ENCODE measurements around the gene UNCX. TPM values are rescaled to one million over a fixed set of nuclear protein-coding genes. Genes with fewer than 3 reads are reported as not detected.

UNCX gene
- total and polyA plus RNA-seq, 2 of the 8 experiments (the other 6 are each of a cell fraction or from before 2014, with no cell fraction given): not detected

DNA sequence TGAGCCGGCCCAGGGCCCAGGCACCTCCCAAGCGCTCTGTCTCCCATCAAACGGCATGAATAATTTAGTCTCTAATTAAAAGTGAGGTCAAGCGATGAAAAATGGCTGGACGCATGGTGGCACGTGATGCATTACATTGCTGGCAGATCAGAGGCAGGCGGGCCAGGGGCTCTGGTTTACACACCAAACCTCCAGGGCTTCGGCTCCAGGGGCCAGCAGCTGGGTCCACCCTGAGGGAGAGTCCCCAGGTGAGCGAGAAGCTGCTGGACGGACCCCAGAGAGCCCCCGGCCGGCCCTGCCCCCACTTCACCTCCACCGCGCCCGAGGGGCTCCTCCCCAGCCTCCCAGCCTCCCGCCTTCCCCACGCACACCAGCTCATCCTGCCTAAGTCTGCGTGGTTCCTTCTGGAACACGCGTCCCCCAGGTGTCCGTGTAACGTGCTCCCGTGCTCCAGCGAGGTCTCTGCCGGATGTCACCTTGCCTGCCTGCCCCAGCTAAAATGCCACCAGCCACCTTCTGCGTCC, 23.2 kb downstream of the UNCX start:
- H4K5ac ChIP-seq (ENCODE audit: insufficient read length, low read depth, low read length): no peak overlapping the region
- H4K8ac ChIP-seq (ENCODE audit: extremely low read depth, insufficient read depth, low read length): no peak overlapping the region
- H3K18ac ChIP-seq (ENCODE audit: extremely low read depth, low read length): no peak overlapping the region; the same call in 1 of the 2 replicates
- no peaks in the 10 kb centered on the region for H4K20me1 ChIP-seq (replicated peaks in 1 of 2; ENCODE audit: control insufficient read depth in 1 of 2, insufficient read depth in 2 of 2, low read length in 2 of 2)
- POLR2A ChIA-PET (ENCODE audit: partially characterized antibody): interaction anchor here (0.6 kb wide), 1 partner anchor 289 kb away, joined by 3 read pairs; no protein-coding TSS in a partner anchor
- H2BK120ac ChIP-seq (replicated peaks; ENCODE audit: low read depth, low read length): no peak overlapping the region
- peaks cover 0 to 5% (median 3%) of the 10 kb centered on the region in 4 experiments; a peak in 1 of 7 replicates for H3K4me1 ChIP-seq (replicated peaks in 1 of 4; ENCODE audit: control insufficient read depth in 3 of 4, insufficient read depth in 4 of 4, low read length in 3 of 4)
- H2BK20ac ChIP-seq (ENCODE audit: low read length): no peak overlapping the region
- no peak overlapping the region for H3K4ac ChIP-seq (replicated peaks; ENCODE audit: insufficient read length, low read depth, low read length)
- H3K79me2 ChIP-seq (ENCODE audit: control insufficient read depth in 1 of 2, insufficient read depth in 2 of 2, low read length in 2 of 2): no peaks in the 10 kb centered on the region
- FAIRE-seq (no peak), DNase-seq (ENCODE audit: low read depth in 1 of 2, low spot score in 2 of 2) (no peak)
- H3K79me1 ChIP-seq (ENCODE audit: low read depth, low read length): no peaks in the 10 kb centered on the region
- H2BK15ac ChIP-seq (ENCODE audit: low read length): no peak overlapping the region
- H3K27ac ChIP-seq (ENCODE audit: low read depth, low read length): no peak overlapping the region
- no peak overlapping the region for H3K23ac ChIP-seq (ENCODE audit: insufficient read length)
- no peak overlapping the region for H3K56ac ChIP-seq (replicated peaks; ENCODE audit: insufficient read length, low read depth, low read length)
- no peak overlapping the region for H2AFZ ChIP-seq (ENCODE audit: low read length)
- WGBS, 2 experiments (ENCODE audit: extremely low coverage in 1 of 2, insufficient coverage in 1 of 2, insufficient read length in 1 of 2, insufficient replicate concordance in 2 of 2, low coverage in 1 of 2, low lambda C conversion rate in 2 of 2, missing lambda C conversion rate in 1 of 2): 93% methylated on average over 20 of the region's 26 CpGs; no CpG with 5 or more reads in 1 of the 2 experiments
- no peak overlapping the region for H2AK5ac ChIP-seq (ENCODE audit: low read depth, low read length)
- no peak overlapping the region for H3K14ac ChIP-seq (ENCODE audit: insufficient read length)
- H3K9me3 ChIP-seq (ENCODE audit: insufficient read depth in 2 of 2, low read depth in 1 of 2, low read length in 1 of 2): no peaks in the 10 kb centered on the region
- CTCF ChIA-PET (ENCODE audit: partially characterized antibody): interaction anchor here (0.7 to 1.5 kb wide), 3 partner anchors 17 to 93 kb away, joined by 3 read pairs; no protein-coding TSS in a partner anchor
- no peak overlapping the region for H3K4me2 ChIP-seq (ENCODE audit: insufficient read depth in 1 of 2, low read depth in 2 of 2, low read length in 2 of 2)
- H3K36me3 ChIP-seq (ENCODE audit: control insufficient read depth in 2 of 4, insufficient read depth in 4 of 4, low read length in 3 of 4): no peaks in the 10 kb centered on the region
- no peaks in the 10 kb centered on the region for H3K23me2 ChIP-seq (ENCODE audit: low read depth, low read length)
- H3K27me3 ChIP-seq (replicated peaks in 1 of 4; ENCODE audit: control insufficient read depth in 3 of 4, extremely low read depth in 1 of 4, insufficient read depth in 3 of 4, low read length in 3 of 4): peaks cover 0 to 7% (median 3%) of the 10 kb centered on the region in 4 experiments; a peak in 5 of 7 replicates
- no peak overlapping the region for H2BK12ac ChIP-seq (ENCODE audit: low read depth, low read length)
- H4K91ac ChIP-seq (replicated peaks; ENCODE audit: insufficient read length, low read length): no peak overlapping the region
- H2BK5ac ChIP-seq (ENCODE audit: low read depth, low read length): no peak overlapping the region
- H3K4me3 ChIP-seq (ENCODE audit: extremely low read depth in 1 of 4, insufficient read depth in 2 of 4, low read depth in 3 of 4, low read length in 4 of 4): no peak overlapping the region
- H3K9ac ChIP-seq (replicated peaks in 1 of 4; ENCODE audit: extremely low read depth in 1 of 4, low read depth in 3 of 4, low read length in 3 of 4): no peak overlapping the region
- no peak for TF ChIP-seq RBBP5 (IDR thresholded peaks at IDR 0.05; ENCODE audit: borderline replicate concordance, low read depth, low read length)
- TF ChIP-seq BRCA1 (IDR thresholded peaks at IDR 0.05; ENCODE audit: low read depth, low read length): no peak
- TF ChIP-seq SUZ12 (IDR thresholded peaks at IDR 0.05; ENCODE audit: low read length): no peak
- TF ChIP-seq, protein P1, sequence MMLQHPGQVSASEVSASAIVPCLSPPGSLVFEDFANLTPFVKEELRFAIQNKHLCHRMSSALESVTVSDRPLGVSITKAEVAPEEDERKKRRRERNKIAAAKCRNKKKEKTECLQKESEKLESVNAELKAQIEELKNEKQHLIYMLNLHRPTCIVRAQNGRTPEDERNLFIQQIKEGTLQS (IDR thresholded peaks at IDR 0.05; ENCODE audit: insufficient read depth, low read depth, low read length): no peak
- no peak for TF ChIP-seq USF2 (IDR thresholded peaks at IDR 0.05; ENCODE audit: low read length)
- TF ChIP-seq NANOG (IDR thresholded peaks at IDR 0.05; ENCODE audit: insufficient read depth, low read depth, low read length, poor library complexity, severe bottlenecking): no peak
- no peak for TF ChIP-seq KDM4A (IDR thresholded peaks at IDR 0.05; ENCODE audit: low read depth, low read length, severe bottlenecking)
- TF ChIP-seq CTCF (IDR thresholded peaks at IDR 0.05; ENCODE audit: control extremely low read depth in 1 of 3, insufficient read depth in 1 of 3, low read depth in 1 of 3, low read length in 3 of 3): no peak
